Type B pancreatic cell (in vitro differentiated cells): Measurements from ENCODE around the gene AMHR2. TPM values are rescaled to one million over a fixed set of nuclear protein-coding genes. Genes with fewer than 3 reads are reported as not detected.
"Not testable (repeated sequence)": the region's sequence is repeated elsewhere in the genome, so short reads cannot be mapped to it uniquely, and the experiment has no call there.

Experiments
- DNase-seq: peaks from one replicate; pipeline ENCODE4 v3.0.0; 2021; ENCODE audit warnings: mixed read lengths; ENCODE audit not compliant: unreplicated experiment; ENCODE audit errors: extremely low spot score
- H3K27ac Mint-ChIP-seq: 2 replicates; pipeline ENCODE4 v1.8.0; 2021; ENCODE audit warnings: mild to moderate bottlenecking, mixed read lengths
- H3K27me3 Mint-ChIP-seq: 2 replicates; pipeline ENCODE4 v1.8.0; 2021; ENCODE audit warnings: mixed read lengths
- H3K36me3 Mint-ChIP-seq: 2 replicates; pipeline ENCODE4 v1.8.0; 2021; ENCODE audit warnings: mixed read lengths
- H3K4me1 Mint-ChIP-seq: one replicate; pipeline ENCODE4 v1.8.0; 2021; ENCODE audit warnings: mixed read lengths; ENCODE audit not compliant: unreplicated experiment
- H3K4me3 Mint-ChIP-seq: 2 replicates; pipeline ENCODE4 v1.8.0; 2021; ENCODE audit warnings: mild to moderate bottlenecking, mixed read lengths
- H3K9me3 Mint-ChIP-seq: 2 replicates; pipeline ENCODE4 v1.8.0; 2021; ENCODE audit warnings: mixed read lengths
- total RNA-seq: library from RNA; stranded (reverse); gene quantifications from 2 replicates; pipeline ENCODE4 v1.2.1, GENCODE V29; 2021; ENCODE audit warnings: low replicate concordance
- TF ChIP-seq, protein P1 (sequence below): fragments of 200-600 bp; sonication (generic); conservative IDR thresholded peaks from 2 replicates; pipeline ENCODE4 v1.5.0; 2021; ENCODE audit warnings: antibody characterized with exemption, mild to moderate bottlenecking

Gene AMHR2
- total RNA-seq, 1 donor from 2014 or later = 1.6 TPM

DNA sequence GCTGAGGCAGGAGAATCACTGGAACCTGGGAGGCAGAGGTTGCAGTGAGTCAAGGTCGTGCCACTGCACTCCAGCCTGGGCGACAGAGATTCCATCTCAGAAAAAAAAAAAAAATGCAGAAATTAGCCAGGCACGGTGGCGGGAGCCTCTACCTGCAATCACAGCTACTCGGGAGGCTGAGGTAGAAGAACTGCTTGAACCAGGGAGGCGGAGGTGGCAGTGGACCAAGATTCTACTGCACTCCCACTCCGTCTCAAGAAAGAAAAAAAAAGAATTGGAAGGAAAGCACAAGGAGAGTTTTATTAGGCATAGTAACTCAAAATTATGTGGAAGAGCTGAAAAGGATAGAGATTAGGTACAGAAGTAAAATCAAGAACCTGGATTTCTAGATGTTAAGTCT is 20.8 kb upstream of the AMHR2 start:
- TF ChIP-seq, protein P1, sequence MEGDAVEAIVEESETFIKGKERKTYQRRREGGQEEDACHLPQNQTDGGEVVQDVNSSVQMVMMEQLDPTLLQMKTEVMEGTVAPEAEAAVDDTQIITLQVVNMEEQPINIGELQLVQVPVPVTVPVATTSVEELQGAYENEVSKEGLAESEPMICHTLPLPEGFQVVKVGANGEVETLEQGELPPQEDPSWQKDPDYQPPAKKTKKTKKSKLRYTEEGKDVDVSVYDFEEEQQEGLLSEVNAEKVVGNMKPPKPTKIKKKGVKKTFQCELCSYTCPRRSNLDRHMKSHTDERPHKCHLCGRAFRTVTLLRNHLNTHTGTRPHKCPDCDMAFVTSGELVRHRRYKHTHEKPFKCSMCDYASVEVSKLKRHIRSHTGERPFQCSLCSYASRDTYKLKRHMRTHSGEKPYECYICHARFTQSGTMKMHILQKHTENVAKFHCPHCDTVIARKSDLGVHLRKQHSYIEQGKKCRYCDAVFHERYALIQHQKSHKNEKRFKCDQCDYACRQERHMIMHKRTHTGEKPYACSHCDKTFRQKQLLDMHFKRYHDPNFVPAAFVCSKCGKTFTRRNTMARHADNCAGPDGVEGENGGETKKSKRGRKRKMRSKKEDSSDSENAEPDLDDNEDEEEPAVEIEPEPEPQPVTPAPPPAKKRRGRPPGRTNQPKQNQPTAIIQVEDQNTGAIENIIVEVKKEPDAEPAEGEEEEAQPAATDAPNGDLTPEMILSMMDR = no peak
- no peak overlapping the region for H3K4me3 Mint-ChIP-seq
- H3K27me3 Mint-ChIP-seq = no peaks in the 10 kb centered on the region
- H3K4me1 Mint-ChIP-seq = no peaks in the 10 kb centered on the region
- no peaks in the 10 kb centered on the region for H3K9me3 Mint-ChIP-seq
- no peak for DNase-seq
- peaks cover 14% of the 10 kb centered on the region for H3K36me3 Mint-ChIP-seq
- H3K27ac Mint-ChIP-seq = no peak overlapping the region

DNA sequence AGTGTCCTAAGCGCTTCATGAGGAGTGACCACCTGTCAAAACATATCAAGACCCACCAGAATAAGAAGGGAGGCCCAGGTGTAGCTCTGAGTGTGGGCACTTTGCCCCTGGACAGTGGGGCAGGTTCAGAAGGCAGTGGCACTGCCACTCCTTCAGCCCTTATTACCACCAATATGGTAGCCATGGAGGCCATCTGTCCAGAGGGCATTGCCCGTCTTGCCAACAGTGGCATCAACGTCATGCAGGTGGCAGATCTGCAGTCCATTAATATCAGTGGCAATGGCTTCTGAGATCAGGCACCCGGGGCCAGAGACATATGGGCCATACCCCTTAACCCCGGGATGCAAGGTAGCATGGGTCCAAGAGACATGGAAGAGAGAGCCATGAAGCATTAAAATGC is 12.7 kb upstream of the AMHR2 start:
- peaks cover 23% of the 10 kb centered on the region for H3K36me3 Mint-ChIP-seq
- DNase-seq = no peak
- peaks cover 15% of the 10 kb centered on the region for H3K4me1 Mint-ChIP-seq
- no peak overlapping the region for H3K4me3 Mint-ChIP-seq
- no peak overlapping the region for H3K27ac Mint-ChIP-seq
- TF ChIP-seq, protein P1 = no peak
- no peaks in the 10 kb centered on the region for H3K9me3 Mint-ChIP-seq
- no peaks in the 10 kb centered on the region for H3K27me3 Mint-ChIP-seq

DNA sequence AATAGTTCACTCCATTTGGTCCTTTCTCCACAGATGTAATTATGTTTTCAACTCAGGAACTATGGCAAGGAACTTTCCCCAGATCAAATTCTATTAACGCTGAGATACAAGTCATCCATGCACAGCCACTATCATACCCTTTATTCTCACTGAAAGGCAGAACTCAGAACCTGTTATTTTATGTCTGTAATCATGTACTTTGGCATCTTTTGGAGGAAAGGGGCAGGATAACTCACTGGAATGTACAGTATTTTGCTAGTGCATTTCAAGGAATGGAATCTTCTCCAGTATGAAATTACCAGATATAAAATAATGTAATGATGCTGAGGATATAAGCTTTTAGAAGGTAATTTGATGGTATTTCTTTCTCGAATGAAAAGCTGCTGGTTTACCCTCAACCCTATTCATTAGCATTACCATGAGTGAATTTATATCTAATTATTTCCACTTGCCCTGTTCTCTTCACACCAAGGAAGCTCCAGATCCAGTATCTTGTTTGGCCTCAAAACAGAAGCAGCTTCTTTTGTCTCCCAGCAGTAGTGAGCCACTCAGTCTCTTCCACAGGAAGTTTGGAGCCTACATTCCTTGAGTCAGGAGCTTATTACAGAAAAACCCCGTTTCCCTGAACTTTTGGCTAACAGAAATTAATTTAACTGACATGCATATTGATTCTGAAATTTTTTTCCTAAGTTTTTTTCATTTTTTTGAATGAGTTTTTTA is 10.0 kb upstream of the AMHR2 start:
- Mint-ChIP-seq H3K27ac (no peak overlapping the region), H3K9me3 (no peaks in the 10 kb centered on the region), H3K27me3 (no peaks in the 10 kb centered on the region), H3K4me1 (peaks cover 18% of the 10 kb centered on the region), H3K36me3 (peaks cover 19% of the 10 kb centered on the region), H3K4me3 (no peak overlapping the region)
- TF ChIP-seq, protein P1 = no peak
- DNase-seq = no peak

DNA sequence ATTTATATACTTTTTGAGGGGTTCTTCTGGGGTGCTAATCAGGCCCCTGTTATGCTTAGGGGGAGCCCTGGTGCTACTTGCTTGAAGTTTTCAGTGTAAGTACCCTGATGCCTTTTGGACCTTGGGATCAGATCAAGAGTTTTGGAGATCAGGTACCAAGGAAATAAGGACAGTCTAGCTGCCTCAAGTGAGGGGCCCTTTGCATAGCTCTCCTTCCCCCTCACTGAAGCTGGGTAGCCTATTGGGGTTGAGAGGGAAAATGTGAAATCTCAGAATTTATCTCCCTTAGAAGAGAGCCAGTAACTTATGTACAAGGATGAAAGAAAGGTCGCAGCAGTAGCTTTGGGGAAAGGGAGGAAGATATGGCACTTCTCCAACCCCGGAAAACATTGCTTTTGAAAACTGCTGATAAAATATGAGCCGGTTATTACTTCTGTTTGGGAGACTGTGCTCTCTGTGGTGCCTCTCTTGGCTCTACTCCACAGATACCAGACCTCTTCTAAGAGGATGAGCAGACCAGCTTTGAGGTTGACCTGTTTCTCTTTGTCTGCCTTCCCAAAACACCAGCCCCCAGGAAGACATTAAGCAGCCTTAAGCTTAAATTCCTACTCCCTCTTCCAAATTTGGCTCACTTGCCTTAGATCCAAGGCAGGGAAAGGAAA is 8.8 kb upstream of the AMHR2 start:
- TF ChIP-seq, protein P1 = no peak
- H3K4me1 Mint-ChIP-seq = peaks cover 27% of the 10 kb centered on the region
- H3K27me3 Mint-ChIP-seq = no peaks in the 10 kb centered on the region
- DNase-seq = no peak
- H3K9me3 Mint-ChIP-seq = no peaks in the 10 kb centered on the region
- peaks cover 15% of the 10 kb centered on the region for H3K36me3 Mint-ChIP-seq
- no peak overlapping the region for H3K27ac Mint-ChIP-seq
- no peak overlapping the region for H3K4me3 Mint-ChIP-seq

DNA sequence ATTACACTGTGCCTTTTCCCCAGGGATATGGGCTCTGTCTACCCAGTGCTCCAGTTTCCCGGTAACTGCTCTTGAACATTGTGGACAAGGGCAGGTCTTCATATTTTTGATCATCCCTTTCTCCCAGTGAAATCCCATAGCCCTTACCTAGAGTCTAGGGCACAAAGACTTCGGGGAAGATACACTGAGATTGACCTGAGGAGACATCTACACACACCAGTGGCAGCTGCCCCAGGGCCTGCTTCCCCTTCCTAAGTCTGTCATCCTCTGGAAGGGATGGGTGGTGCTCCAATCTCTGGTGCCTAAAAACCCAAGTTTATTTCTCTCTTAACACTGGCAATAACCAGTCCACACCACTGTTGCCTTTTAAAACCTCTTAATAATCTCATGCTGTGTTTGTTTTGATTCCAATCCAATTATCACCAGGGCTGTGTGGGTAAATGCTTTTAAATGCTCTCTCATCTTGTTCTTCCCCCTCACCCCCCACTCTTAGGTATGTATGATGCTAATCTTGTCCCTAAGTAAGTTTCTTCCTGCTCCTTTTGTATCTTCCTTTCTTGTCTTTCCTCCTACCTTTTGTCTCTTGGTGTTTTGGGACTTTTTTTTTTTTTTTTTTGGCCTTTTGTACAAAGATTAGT is 7.8 kb upstream of the AMHR2 start:
- H3K4me3 Mint-ChIP-seq, H3K27me3 Mint-ChIP-seq, DNase-seq, H3K9me3 Mint-ChIP-seq: not testable (repeated sequence)
- Mint-ChIP-seq H3K4me1 (peaks cover 31% of the 10 kb centered on the region), H3K36me3 (peaks cover 12% of the 10 kb centered on the region), H3K27ac (peak overlapping the region; percentile 23)

DNA sequence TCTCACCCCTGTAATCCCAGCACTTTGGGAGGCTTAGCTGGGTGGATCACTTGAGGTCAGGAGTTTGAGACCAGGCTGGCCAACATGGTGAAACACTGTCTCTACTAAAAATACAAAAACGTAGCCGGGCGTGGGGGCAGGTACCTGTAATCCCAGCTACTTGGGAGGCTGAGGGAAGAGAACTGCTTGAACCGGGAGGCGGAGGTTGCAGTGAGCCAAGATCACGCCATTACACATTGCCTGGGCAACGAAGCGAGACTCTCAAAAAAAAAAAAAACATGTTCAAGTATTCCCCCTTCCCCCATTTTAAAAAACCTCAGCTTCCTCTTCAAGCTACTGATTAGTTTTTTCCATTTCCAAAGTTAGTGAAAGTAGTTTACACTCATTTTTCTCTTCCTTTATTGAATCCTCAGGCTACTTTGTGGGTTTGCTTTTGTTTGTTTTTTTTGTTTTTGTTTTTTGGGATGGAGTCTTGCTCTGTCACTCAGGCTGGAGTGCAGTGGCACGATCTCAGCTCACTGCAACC is 6.3 kb upstream of the AMHR2 start:
- H3K4me3 Mint-ChIP-seq, DNase-seq: not testable (repeated sequence)
- H3K4me1 Mint-ChIP-seq = peaks cover 37% of the 10 kb centered on the region

More for the DNA sequence above, 6.3 kb upstream of the AMHR2 start:
- not testable (repeated sequence) for H3K27ac Mint-ChIP-seq, H3K36me3 Mint-ChIP-seq, H3K27me3 Mint-ChIP-seq, H3K9me3 Mint-ChIP-seq
